Spleen (tissue), 7 donors: ENCODE measurements around the gene COL5A1.

Source experiments
- POLR2A ChIP-seq, 3 donors: fragments of 450-650 bp; IDR thresholded peaks; one replicate each; pipeline ENCODE4 v1.5.1; 2017; ENCODE audit warnings: antibody characterized with exemption in 3 of 3, mild to moderate bottlenecking in 1 of 3
- POLR2AphosphoS5 ChIP-seq, 3 donors: sonication (generic); formaldehyde crosslinking; IDR thresholded peaks; one replicate each; pipeline ENCODE4 v1.5.1; 2017; ENCODE audit warnings: antibody characterized with exemption in 3 of 3
- TF ChIP-seq, protein P1 (sequence below), 11 experiments: fragments of 200-600 bp in 7 of 11; fragments of 450-650 bp in 4 of 11; sonication (generic) in 4 of 11; IDR thresholded peaks in 8 of 11; conservative IDR thresholded peaks in 3 of 11; 1 replicate in 7 of 11; 2 replicates in 4 of 11; pipeline versions ENCODE4 v1.4.0 to v1.8.0; 2016 to 2021; ENCODE audit warnings: antibody characterized with exemption in 11 of 11, inconsistent platforms in 4 of 11, mild to moderate bottlenecking in 1 of 11
- donor health status: DM: no; HTN: no; CAD: no; lungs with moderate emphysema.
- donor health status: DM: no; HTN: no; CAD: no.
- donor health status: DM: no; HTN: no; CAD: no.

DNA sequence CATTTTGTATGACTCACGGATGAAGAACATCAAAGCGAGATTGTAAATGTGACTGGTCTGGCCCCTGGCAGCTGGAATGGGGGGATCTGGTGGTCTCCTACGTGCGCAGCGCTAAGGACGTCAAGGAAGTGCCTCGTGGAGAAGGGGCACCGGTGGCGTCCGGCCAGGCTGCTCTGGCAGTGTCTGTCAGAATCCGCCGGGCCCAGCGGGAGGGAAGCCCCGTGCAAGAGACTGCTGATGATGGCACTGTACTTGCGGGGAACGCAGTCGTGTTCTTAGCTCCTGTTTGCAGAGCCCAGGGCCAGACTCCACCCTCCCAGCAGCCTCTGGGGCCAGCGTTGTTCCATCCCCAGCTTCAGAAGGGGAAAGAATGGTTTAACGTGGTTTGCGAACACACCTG lies 75.5 kb downstream of the COL5A1 start:
- TF ChIP-seq, protein P1, sequence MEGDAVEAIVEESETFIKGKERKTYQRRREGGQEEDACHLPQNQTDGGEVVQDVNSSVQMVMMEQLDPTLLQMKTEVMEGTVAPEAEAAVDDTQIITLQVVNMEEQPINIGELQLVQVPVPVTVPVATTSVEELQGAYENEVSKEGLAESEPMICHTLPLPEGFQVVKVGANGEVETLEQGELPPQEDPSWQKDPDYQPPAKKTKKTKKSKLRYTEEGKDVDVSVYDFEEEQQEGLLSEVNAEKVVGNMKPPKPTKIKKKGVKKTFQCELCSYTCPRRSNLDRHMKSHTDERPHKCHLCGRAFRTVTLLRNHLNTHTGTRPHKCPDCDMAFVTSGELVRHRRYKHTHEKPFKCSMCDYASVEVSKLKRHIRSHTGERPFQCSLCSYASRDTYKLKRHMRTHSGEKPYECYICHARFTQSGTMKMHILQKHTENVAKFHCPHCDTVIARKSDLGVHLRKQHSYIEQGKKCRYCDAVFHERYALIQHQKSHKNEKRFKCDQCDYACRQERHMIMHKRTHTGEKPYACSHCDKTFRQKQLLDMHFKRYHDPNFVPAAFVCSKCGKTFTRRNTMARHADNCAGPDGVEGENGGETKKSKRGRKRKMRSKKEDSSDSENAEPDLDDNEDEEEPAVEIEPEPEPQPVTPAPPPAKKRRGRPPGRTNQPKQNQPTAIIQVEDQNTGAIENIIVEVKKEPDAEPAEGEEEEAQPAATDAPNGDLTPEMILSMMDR (IDR thresholded peaks at IDR 0.05 in 8 of 11, conservative IDR thresholded peaks at IDR 0.05 in 3 of 11) = no peak
- TF ChIP-seq POLR2AphosphoS5 (IDR thresholded peaks at IDR 0.05) (no peak), POLR2A (IDR thresholded peaks at IDR 0.05) (no peak)
